ENCODE results near the gene SUGP1.
"Not testable (repeated sequence)": the region's sequence is repeated elsewhere in the genome, so short reads cannot be mapped to it uniquely, and the experiment has no call there.

SUGP1 gene

DNA sequence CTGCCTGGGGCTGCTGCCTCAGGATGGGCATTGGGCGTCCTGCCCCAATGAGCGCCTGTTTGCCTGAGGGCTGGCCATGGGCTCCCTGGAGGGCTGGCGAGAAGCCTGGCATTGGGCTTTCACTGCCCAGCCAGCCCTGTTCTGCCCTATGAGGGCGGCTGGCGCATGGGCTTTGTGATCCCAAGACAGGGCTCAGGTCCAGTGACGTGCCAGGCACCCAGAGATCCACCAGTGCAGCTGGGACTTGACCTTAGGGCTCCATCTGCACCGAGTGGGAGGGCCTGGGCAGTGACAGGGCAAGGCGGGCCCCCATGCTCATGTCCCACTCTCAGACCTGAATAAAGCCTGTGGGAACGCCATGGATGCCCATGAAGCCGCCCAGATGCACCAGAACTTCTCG, 34.6 kb upstream of the SUGP1 start:
- no peaks in the 10 kb centered on the region for H3K27me3 ChIP-seq (ENCODE audit: insufficient read depth, low read depth)
- TF ChIP-seq, protein P1, sequence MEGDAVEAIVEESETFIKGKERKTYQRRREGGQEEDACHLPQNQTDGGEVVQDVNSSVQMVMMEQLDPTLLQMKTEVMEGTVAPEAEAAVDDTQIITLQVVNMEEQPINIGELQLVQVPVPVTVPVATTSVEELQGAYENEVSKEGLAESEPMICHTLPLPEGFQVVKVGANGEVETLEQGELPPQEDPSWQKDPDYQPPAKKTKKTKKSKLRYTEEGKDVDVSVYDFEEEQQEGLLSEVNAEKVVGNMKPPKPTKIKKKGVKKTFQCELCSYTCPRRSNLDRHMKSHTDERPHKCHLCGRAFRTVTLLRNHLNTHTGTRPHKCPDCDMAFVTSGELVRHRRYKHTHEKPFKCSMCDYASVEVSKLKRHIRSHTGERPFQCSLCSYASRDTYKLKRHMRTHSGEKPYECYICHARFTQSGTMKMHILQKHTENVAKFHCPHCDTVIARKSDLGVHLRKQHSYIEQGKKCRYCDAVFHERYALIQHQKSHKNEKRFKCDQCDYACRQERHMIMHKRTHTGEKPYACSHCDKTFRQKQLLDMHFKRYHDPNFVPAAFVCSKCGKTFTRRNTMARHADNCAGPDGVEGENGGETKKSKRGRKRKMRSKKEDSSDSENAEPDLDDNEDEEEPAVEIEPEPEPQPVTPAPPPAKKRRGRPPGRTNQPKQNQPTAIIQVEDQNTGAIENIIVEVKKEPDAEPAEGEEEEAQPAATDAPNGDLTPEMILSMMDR (conservative IDR thresholded peaks at IDR 0.05; ENCODE audit: low read depth, low read length) = no peak
- H3K4me1 ChIP-seq (ENCODE audit: low read depth, poor library complexity, severe bottlenecking) = no peaks in the 10 kb centered on the region
- no peak overlapping the region for H2AFZ ChIP-seq (ENCODE audit: low read depth)
- no peak overlapping the region for H3K4me2 ChIP-seq
- H4K20me1 ChIP-seq (ENCODE audit: insufficient read depth) = no peaks in the 10 kb centered on the region
- H3K27ac ChIP-seq = no peak overlapping the region
- no peak overlapping the region for H3K4me3 ChIP-seq (IDR thresholded peaks at IDR 0.05; ENCODE audit: insufficient read depth, low read depth, low read length)
- no peaks in the 10 kb centered on the region for H3K36me3 ChIP-seq (ENCODE audit: insufficient read depth)
- no peaks in the 10 kb centered on the region for H3K79me2 ChIP-seq (ENCODE audit: insufficient read depth, low read depth)
- no peak overlapping the region for H3K9ac ChIP-seq

DNA sequence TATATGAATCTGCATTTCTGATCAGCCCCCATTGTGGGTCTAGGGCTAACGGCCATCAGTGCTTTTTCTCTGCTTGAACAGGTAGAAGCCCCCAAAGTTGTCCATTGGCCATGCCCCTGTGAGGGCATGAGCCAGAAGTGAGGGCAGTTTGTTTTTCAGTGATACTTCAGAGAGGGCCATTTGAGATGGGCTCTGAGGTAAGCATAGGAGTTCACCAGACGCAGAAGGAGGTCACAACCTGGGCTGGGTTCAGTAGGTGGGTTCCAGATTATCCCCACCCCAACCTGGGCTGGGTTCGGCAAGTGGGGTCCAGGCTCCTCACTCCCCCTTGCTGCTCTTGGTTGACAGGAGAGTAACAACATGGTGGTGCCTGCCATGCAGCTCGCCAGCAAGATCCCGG, 33.7 kb upstream of the SUGP1 start:
- TF ChIP-seq, protein P1 (conservative IDR thresholded peaks at IDR 0.05; ENCODE audit: low read depth, low read length) = no peak
- Histone ChIP-seq H3K36me3 (ENCODE audit: insufficient read depth) (no peaks in the 10 kb centered on the region), H2AFZ (ENCODE audit: low read depth) (no peak overlapping the region), H3K9ac (no peak overlapping the region), H3K27me3 (ENCODE audit: insufficient read depth, low read depth) (no peaks in the 10 kb centered on the region), H3K79me2 (ENCODE audit: insufficient read depth, low read depth) (no peaks in the 10 kb centered on the region), H4K20me1 (ENCODE audit: insufficient read depth) (no peaks in the 10 kb centered on the region), H3K27ac (no peak overlapping the region), H3K4me3 (IDR thresholded peaks at IDR 0.05; ENCODE audit: insufficient read depth, low read depth, low read length) (no peak overlapping the region), H3K4me2 (no peak overlapping the region), H3K4me1 (ENCODE audit: low read depth, poor library complexity, severe bottlenecking) (no peaks in the 10 kb centered on the region)

DNA sequence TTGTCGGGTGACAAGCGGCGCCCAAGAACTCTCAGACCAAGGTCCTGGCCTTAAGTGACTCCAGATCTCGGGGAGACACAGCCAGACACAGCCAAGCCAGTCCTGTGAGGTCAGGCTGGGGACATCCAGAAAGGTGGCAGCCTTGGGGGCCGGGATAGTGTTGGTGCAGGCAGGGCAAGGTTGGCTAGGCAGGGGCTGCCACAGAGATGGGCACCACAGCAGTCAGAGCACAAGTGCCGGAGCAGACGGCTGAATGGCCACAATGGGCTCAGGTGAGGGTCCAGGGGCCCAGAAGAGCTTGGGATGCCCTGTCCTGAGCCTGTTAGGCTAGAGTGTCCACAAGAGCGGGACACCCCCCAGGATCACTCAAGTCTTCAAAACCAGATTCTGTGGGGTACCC, 32.5 kb upstream of the SUGP1 start:
- H3K4me1 ChIP-seq (ENCODE audit: low read depth, poor library complexity, severe bottlenecking) = no peaks in the 10 kb centered on the region
- no peaks in the 10 kb centered on the region for H3K36me3 ChIP-seq (ENCODE audit: insufficient read depth)
- H4K20me1 ChIP-seq (ENCODE audit: insufficient read depth) = no peaks in the 10 kb centered on the region
- H3K4me2 ChIP-seq = no peak overlapping the region
- H2AFZ ChIP-seq (ENCODE audit: low read depth) = no peak overlapping the region
- H3K79me2 ChIP-seq (ENCODE audit: insufficient read depth, low read depth) = no peaks in the 10 kb centered on the region
- no peaks in the 10 kb centered on the region for H3K27me3 ChIP-seq (ENCODE audit: insufficient read depth, low read depth)
- H3K4me3 ChIP-seq (IDR thresholded peaks at IDR 0.05; ENCODE audit: insufficient read depth, low read depth, low read length) = no peak overlapping the region
- H3K27ac ChIP-seq = no peak overlapping the region
- TF ChIP-seq, protein P1 (conservative IDR thresholded peaks at IDR 0.05; ENCODE audit: low read depth, low read length) = no peak
- no peak overlapping the region for H3K9ac ChIP-seq

DNA sequence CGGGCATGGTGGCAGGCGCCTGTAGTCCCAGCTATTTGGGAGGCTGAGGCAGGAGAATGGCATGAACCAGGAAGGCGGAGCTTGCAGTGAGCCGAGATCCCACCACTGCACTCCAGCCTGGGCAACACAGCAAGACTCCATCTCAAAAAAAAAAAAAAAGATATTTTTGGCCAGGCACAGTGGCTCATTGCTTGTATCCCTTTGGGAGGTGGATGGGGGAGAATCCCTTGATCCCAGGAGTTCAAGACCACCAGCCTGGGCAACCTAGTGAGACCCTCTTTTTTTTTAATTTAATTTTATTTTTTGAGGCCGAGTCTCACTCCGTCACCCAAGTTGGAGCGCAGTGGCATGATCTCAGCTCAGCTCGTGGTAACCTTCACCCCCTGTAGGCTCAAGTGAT, 30.4 kb upstream of the SUGP1 start:
- not testable (repeated sequence) for H3K4me3 ChIP-seq (IDR thresholded peaks at IDR 0.05; ENCODE audit: insufficient read depth, low read depth, low read length); H4K20me1 ChIP-seq (ENCODE audit: insufficient read depth); H2AFZ ChIP-seq (ENCODE audit: low read depth); H3K27me3 ChIP-seq (ENCODE audit: insufficient read depth, low read depth); H3K79me2 ChIP-seq (ENCODE audit: insufficient read depth, low read depth); H3K27ac ChIP-seq; H3K4me2 ChIP-seq; H3K9ac ChIP-seq; H3K36me3 ChIP-seq (ENCODE audit: insufficient read depth); H3K4me1 ChIP-seq (ENCODE audit: low read depth, poor library complexity, severe bottlenecking)

DNA sequence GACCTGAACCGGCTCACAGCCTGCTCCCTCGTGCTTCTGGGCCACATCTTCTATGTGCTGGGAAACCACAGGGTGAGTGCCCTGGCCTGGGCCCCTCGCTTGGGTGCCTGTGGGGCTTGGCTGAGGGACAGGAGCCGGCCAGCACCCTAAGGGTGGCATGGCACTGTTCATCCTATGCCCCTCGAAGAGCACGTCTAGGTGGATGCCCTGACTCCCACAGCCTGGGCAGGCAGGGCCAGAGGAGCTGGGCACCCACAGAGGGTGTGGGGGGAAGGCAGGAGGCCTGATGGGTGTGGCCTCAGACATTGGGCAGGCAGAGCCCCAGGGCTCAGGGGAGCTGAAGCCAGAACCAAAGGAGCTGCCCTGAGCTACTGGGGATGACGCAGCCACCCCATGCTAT, 29.1 kb upstream of the SUGP1 start:
- Histone ChIP-seq H3K4me3 (IDR thresholded peaks at IDR 0.05; ENCODE audit: insufficient read depth, low read depth, low read length) (no peak overlapping the region), H3K27me3 (ENCODE audit: insufficient read depth, low read depth) (no peaks in the 10 kb centered on the region), H3K4me2 (no peak overlapping the region), H3K79me2 (ENCODE audit: insufficient read depth, low read depth) (no peaks in the 10 kb centered on the region), H2AFZ (ENCODE audit: low read depth) (no peak overlapping the region), H4K20me1 (ENCODE audit: insufficient read depth) (no peaks in the 10 kb centered on the region), H3K9ac (no peak overlapping the region), H3K4me1 (ENCODE audit: low read depth, poor library complexity, severe bottlenecking) (no peaks in the 10 kb centered on the region), H3K27ac (no peak overlapping the region), H3K36me3 (ENCODE audit: insufficient read depth) (no peaks in the 10 kb centered on the region)
- TF ChIP-seq, protein P1 (conservative IDR thresholded peaks at IDR 0.05; ENCODE audit: low read depth, low read length) = no peak

All from KMS-11 (cell line).